MCF 10A (cell line): ENCODE measurements around the gene MCL1. TPM values are rescaled to one million over a fixed set of nuclear protein-coding genes. Genes with fewer than 3 reads are reported as not detected.

Experiments used
- BruUV-seq: library from RNA; stranded (reverse); fragments of 400-500 nt; replicated peaks from 2 replicates; lab custom pipeline; 2021; lab: Mats Ljungman, UMichigan
- CTCF ChIA-PET: fragments of 300-600 bp; sonication (Branson Sonifier 250); formaldehyde crosslinking; extraction: SDS; loops from one replicate; lab custom pipeline; 2021; ENCODE audit warnings: antibody characterized with exemption, inconsistent platforms; lab: Yijun Ruan, JAX
- POLR2A ChIA-PET: fragments of 300-600, 350-650 bp; sonication (Branson Sonifier 250); formaldehyde crosslinking; extraction: SDS; loops from one replicate; lab custom pipeline; 2020; ENCODE audit warnings: antibody characterized with exemption, inconsistent platforms; lab: Yijun Ruan, JAX
- DNase-seq: peaks from one replicate; pipeline ENCODE4 v3.0.0-alpha.2; 2018; ENCODE audit not compliant: unreplicated experiment
- H3K27ac Mint-ChIP-seq: one replicate; pipeline ENCODE4 v1.8.0; 2022; ENCODE audit warnings: mild to moderate bottlenecking, low read depth, mixed read lengths; ENCODE audit not compliant: unreplicated experiment
- H3K27me3 Mint-ChIP-seq: one replicate; pipeline ENCODE4 v1.8.0; 2022; ENCODE audit warnings: mixed read lengths; ENCODE audit not compliant: insufficient read depth, unreplicated experiment
- H3K36me3 Mint-ChIP-seq: one replicate; pipeline ENCODE4 v1.8.0; 2022; ENCODE audit warnings: mild to moderate bottlenecking, moderate library complexity, mixed read lengths; ENCODE audit not compliant: insufficient read depth, unreplicated experiment
- H3K4me1 Mint-ChIP-seq: one replicate; pipeline ENCODE4 v1.8.0; 2022; ENCODE audit warnings: mixed read lengths; ENCODE audit not compliant: insufficient read depth, unreplicated experiment
- H3K4me3 Mint-ChIP-seq: one replicate; pipeline ENCODE4 v1.8.0; 2022; ENCODE audit warnings: mild to moderate bottlenecking, moderate library complexity, mixed read lengths; ENCODE audit not compliant: unreplicated experiment
- H3K9me3 Mint-ChIP-seq: one replicate; pipeline ENCODE4 v1.8.0; 2022; ENCODE audit warnings: mixed read lengths; ENCODE audit not compliant: unreplicated experiment
- CTCF ChIP-seq: fragments of 200-600 bp; IDR thresholded peaks from one replicate; pipeline ENCODE4 v1.8.0; 2022; ENCODE audit warnings: antibody characterized with exemption, mild to moderate bottlenecking; ENCODE audit not compliant: unreplicated experiment
- intact Hi-C: fragments of 100-400 bp; cut with micrococcal nuclease; formaldehyde crosslinking; loops from 2 replicates; pipeline ENCODE4 v1.14.1; 2022
- total RNA-seq: library from RNA; stranded (reverse); gene quantifications from 2 replicates; pipeline ENCODE4 v1.2.3, GENCODE V29; 2022

The MCL1 gene
- total RNA-seq, 1 experiment from 2014 or later: 624 TPM

- peaks cover 62% of the 10 kb centered on the region for H3K4me1 Mint-ChIP-seq
- H3K9me3 Mint-ChIP-seq: no peaks in the 10 kb centered on the region
- CTCF ChIA-PET: interaction anchor here (0.5 to 13.3 kb wide), 20 partner anchors 11 to 625 kb away, joined by 3 to 203 read pairs (median 4); no protein-coding TSS in a partner anchor
- no peaks in the 10 kb centered on the region for H3K27me3 Mint-ChIP-seq
- TF ChIP-seq CTCF: peak; percentile 83
- DNase-seq: peak; percentile 79
- POLR2A ChIA-PET: interaction anchor here (0.7 to 25.5 kb wide), 4 partner anchors 9 to 287 kb away, joined by 4 to 1125 read pairs (median 76); partner anchors contain the start of gene MCL1
- H3K36me3 Mint-ChIP-seq: peaks cover 85% of the 10 kb centered on the region
- intact Hi-C loops: loop anchor here (1.0 to 5.0 kb wide), 3 partner anchors 44 to 376 kb away; no protein-coding TSS in a partner anchor
- H3K27ac Mint-ChIP-seq: peak overlapping the region; percentile 33
- no peak overlapping the region for H3K4me3 Mint-ChIP-seq
- no TSS peak for BruUV-seq
Measured at GRCh38 chr1:150621497-150622302, 42.3 kb upstream of the MCL1 start.

GRCh38 chr1:150620919-150621318 lies 41.5 kb upstream of the MCL1 start:
- Mint-ChIP-seq H3K4me3 (no peak overlapping the region), H3K27ac (peak overlapping the region; percentile 33), H3K4me1 (peaks cover 65% of the 10 kb centered on the region), H3K9me3 (no peaks in the 10 kb centered on the region), H3K27me3 (no peaks in the 10 kb centered on the region), H3K36me3 (peaks cover 91% of the 10 kb centered on the region)
- no TSS peak for BruUV-seq
- CTCF ChIA-PET: interaction anchor here (0.6 to 13.3 kb wide), 20 partner anchors 14 to 625 kb away, joined by 3 to 203 read pairs (median 3); partner anchors contain the start of gene C1orf54
- intact Hi-C loops: loop anchor here (1.0 to 5.0 kb wide), 4 partner anchors 44 to 376 kb away; no protein-coding TSS in a partner anchor
- no peak for DNase-seq
- TF ChIP-seq CTCF: no peak
- POLR2A ChIA-PET: interaction anchor here (1.8 to 25.5 kb wide), 4 partner anchors 8 to 385 kb away, joined by 4 to 1125 read pairs (median 79); partner anchors contain the start of genes MCL1 and MINDY1

- peaks cover 65% of the 10 kb centered on the region for H3K4me1 Mint-ChIP-seq
- intact Hi-C loops: loop anchor here (1.0 to 5.0 kb wide), 2 partner anchors 193 to 377 kb away; no protein-coding TSS in a partner anchor
- H3K9me3 Mint-ChIP-seq: no peaks in the 10 kb centered on the region
- ChIA-PET CTCF (interaction anchor here (0.5 to 13.3 kb wide), 38 partner anchors 8 to 390 kb away, joined by 3 to 203 read pairs (median 4); partner anchors contain the start of genes C1orf54, ENSA and MINDY1), POLR2A (interaction anchor here (1.1 to 25.5 kb wide), 10 partner anchors 7 to 733 kb away, joined by 3 to 1125 read pairs (median 4); partner anchors contain the start of genes ENSA, GOLPH3L, MCL1 and MINDY1)
- peaks cover 94% of the 10 kb centered on the region for H3K36me3 Mint-ChIP-seq
- BruUV-seq: no TSS peak
- H3K27me3 Mint-ChIP-seq: no peaks in the 10 kb centered on the region
- TF ChIP-seq CTCF: peak; percentile 45
- H3K27ac Mint-ChIP-seq: peak overlapping the region; percentile 25
- DNase-seq: peak; percentile 91
- H3K4me3 Mint-ChIP-seq: no peak overlapping the region
Measured at GRCh38 chr1:150619576-150620509, 40.4 kb upstream of the MCL1 start.
